ENCODE measurements around the gene GLB1L3.
A peak's percentile ranks its signal among the peaks of the same experiment; 100 is the strongest.
"Not testable (repeated sequence)": the region's sequence is repeated elsewhere in the genome, so short reads cannot be mapped to it uniquely, and the experiment has no call there.

Gene GLB1L3

DNA sequence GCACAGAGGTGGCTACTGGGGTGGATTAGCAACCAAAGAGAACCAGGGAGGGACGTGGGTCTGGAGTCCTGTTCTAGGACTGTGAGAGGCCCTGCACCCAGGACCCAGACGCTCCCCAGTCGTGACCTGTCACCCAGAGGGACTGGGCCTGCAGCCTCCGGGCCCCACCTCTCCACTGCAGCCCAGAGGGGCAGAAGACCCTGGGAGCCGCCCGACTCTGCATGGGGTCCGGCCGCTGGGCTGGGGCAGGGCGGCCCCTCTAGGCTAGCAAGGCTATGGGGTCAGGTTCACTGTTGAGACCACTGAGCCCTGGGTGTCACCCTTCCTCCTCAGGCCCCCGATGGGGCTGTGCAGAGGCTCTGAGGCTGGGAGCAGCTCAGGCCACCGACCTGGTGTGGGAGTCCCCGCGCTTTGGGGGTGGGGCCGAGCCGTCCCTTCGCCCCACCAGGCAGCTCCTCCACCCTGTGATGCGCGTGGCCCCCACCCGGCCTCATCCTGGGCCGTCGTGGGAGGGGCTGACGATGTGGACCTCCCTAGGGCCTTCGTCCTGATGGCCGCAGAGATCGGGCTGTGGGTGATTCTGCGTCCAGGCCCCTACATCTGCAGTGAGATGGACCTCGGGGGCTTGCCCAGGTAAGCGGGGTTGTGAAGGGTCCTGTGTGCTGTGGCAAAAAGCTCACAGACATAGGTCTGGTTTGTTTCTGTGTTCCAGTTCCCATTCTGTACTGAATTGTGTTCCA lies 68.5 kb downstream of the GLB1L3 start:
- not testable (repeated sequence) for DNase-seq (ENCODE audit: low read depth in 2 of 2)

GRCh38 chr11:134345237-134345550 lies 69.0 kb downstream of the GLB1L3 start:
- DNase-seq (ENCODE audit: low read depth in 2 of 2) = no peak

DNA sequence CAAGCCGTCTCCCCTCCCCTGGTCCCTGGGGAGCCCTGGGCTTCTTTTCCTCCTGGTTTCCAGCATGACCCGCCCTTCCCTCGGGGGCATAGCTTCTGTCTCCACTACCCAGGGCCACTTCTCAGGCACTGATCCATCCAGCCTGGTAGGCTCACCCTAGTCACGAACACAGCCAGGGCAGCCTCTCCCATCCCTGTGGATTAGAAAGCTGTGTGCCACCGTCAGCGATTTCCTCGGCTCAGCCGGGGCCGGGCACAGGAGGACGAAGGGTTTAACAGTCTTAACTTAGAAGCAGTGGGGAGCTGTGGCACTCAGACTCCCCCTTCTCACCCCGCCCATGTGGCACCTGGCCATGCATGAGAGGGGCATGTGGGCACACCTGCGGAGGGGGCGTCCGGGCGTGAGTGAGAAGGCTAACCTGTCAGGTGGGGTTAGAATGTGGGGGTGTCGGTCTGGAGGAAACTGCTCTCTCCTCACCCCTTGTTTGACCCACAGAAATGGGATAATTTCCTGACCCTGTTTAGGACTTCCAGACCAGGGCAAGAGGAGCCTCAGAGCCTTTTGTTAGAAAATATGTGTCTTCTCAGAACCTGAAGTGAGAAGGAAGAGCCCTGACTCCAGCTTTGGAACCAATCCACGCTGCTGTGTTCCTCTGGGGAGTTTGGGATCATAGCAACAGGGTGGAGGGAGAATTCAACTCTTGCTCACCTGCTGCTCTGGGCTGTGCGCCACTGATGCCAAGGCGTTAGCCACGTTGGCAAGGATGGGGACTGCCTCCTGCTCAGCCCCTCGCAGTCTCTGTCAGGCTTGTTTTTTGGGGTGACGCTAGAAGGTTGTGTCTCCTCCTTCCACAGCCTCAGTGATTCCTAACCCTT lies 70.2 kb downstream of the GLB1L3 start:
- DNase-seq (ENCODE audit: low read depth in 2 of 2) = no peak

- DNase-seq (ENCODE audit: low read depth in 2 of 2) = no peak
Observed at GRCh38 chr11:134346976-134347350, 70.8 kb downstream of the GLB1L3 start.

DNA sequence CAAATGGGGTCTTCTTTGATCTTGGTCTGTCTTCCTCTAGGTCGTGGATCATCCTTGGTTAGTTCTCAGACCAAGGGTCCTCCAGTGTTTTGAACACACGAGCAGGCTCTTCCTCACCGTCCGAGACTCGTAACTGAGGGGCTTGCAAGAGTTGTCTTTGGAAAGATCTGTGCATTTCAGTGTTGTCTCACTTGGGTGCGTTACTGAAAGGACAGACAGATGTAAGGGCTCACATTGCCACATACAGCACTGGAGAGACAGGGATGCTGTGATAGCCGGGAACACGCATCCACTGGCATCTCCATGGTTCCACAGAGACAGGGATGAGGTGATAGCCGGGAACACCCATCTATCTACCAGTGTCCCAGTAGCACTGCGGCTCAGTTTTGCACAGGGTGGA lies 71.3 kb downstream of the GLB1L3 start:
- no peak for DNase-seq (ENCODE audit: low read depth in 2 of 2)

DNA sequence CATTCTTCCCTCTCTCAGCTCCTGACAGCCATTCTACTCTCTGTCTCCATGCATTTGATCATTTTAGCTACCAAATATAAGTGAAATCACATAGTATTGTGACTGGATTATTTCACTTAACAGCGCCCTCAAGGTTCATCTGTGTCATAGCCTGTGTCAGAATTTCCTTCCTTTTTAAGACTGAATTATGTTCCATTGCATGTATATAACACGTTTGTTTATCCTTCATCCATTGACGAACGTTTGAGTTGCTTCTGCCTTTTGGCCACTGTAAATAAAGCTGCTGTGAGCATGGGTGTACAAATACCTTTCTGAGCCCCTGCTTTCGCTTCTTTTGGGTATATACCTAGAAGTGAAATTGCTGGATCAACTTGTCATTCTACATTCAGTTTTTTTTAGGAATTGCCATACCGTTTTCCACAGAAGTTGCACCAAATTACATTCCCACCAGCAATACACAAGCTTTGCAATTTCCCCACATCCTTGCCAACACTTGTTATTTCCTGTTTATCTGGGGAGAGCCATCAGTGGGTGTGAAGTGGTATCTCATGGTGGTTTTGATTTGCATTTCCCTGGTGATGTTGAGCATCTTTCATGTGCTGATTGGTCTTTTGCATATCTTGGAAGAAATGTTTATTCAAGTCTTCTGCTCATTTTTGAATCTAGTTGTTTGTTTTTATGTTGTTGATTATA lies 73.1 kb downstream of the GLB1L3 start:
- no peak for DNase-seq (ENCODE audit: low read depth in 2 of 2)

DNA sequence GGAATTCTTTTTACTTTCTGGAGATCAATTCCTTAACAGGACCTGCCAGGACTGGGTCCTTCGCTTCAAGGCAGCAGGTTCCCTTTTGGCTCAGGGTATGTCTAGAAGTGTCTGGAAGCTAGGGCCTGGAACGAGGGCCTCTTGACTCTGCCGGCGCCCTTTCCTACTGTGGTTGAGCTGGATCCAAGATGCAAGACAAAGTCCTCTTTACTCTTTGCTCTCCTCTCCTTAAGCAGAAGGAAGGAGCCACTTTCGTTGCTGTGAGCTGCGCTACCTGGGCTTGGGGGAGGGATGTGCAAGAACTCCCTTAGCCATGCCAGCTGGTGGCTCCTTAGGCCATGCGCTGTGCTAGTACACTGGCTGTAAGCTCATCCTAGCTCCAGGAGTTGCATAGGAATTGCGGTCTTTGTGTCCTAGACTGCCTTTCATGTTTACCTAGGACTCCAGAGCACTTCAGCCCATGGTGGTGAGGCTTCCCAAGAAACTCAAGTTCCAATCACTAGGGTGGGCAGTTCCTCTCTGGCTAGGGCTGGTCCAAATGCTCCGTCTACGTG lies 73.7 kb downstream of the GLB1L3 start:
- DNase-seq (ENCODE audit: low read depth in 2 of 2) = no peak

- no peak for DNase-seq (ENCODE audit: low read depth in 2 of 2)
Observed at GRCh38 chr11:134350381-134350780, 74.2 kb downstream of the GLB1L3 start.

DNA sequence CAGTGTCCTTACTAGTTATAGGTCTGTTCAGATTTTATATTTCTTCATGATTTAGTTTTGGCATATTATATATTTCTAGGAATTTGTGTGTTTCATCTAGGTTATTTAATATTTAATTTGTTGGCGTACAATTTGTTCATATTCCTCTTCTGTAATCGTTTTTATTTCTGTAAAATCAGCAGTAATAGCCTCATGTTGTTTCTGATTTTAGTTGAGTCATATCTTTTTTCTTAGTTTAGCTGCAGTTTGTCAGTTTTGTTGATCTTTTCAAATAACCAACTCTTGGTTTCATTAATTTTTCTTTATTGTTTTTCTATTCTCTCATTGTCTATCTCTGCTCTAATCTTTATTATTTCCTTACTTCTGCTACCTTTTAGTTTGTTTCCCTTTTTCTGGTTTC lies 75.9 kb downstream of the GLB1L3 start:
- DNase-seq (ENCODE audit: low read depth in 2 of 2) = no peak

GRCh38 chr11:134355136-134355535 lies 79.0 kb downstream of the GLB1L3 start:
- DNase-seq (ENCODE audit: low read depth in 2 of 2) = no peak

GRCh38 chr11:134355656-134356055 lies 79.5 kb downstream of the GLB1L3 start:
- no peak for DNase-seq (ENCODE audit: low read depth in 2 of 2)

GRCh38 chr11:134356656-134357544 lies 80.7 kb downstream of the GLB1L3 start:
- DNase-seq (ENCODE audit: low read depth in 2 of 2) = no peak

DNA sequence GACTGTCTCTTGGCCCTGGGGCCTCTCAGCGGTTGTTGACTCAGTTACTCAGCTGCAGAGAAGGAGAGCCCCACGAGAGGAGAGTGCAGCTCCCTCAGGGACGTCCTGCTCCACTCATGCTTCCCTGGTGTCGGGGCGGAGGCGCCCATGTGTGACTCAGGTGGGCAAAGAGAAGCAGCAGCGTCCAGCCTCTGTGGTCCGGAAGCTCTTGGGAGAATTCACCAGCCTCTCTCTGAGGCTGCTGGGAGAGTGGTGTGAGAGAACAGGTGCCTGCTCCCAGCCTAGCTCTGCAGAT lies 81.3 kb downstream of the GLB1L3 start:
- DNase-seq (ENCODE audit: low read depth in 2 of 2) = no peak

GRCh38 chr11:134358165-134358855 lies 82.1 kb downstream of the GLB1L3 start:
- no peak for DNase-seq (ENCODE audit: low read depth in 2 of 2)

- no peak for DNase-seq (ENCODE audit: low read depth in 2 of 2)
Observed at GRCh38 chr11:134358856-134359490, 82.8 kb downstream of the GLB1L3 start.

DNA sequence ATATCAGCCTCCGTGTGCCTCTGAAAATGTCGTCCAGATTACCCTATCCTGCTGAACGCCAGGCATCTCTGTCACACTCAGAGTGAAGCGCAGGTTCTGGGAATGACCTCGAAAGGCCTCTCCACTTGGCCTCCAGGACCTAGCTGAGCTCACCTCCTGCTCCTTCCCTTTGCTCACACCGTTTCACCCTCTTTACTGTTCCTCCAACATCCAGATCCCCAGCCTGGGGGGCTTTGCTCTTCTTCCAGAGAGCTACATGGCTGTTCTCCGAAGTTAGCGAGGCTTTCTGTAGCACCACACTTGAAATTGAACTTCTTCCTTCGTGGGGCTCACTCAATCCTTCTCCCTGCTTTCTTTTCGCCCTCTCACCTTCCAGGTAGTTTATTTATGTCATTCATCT lies 83.5 kb downstream of the GLB1L3 start:
- no peak for DNase-seq (ENCODE audit: low read depth in 2 of 2)

DNA sequence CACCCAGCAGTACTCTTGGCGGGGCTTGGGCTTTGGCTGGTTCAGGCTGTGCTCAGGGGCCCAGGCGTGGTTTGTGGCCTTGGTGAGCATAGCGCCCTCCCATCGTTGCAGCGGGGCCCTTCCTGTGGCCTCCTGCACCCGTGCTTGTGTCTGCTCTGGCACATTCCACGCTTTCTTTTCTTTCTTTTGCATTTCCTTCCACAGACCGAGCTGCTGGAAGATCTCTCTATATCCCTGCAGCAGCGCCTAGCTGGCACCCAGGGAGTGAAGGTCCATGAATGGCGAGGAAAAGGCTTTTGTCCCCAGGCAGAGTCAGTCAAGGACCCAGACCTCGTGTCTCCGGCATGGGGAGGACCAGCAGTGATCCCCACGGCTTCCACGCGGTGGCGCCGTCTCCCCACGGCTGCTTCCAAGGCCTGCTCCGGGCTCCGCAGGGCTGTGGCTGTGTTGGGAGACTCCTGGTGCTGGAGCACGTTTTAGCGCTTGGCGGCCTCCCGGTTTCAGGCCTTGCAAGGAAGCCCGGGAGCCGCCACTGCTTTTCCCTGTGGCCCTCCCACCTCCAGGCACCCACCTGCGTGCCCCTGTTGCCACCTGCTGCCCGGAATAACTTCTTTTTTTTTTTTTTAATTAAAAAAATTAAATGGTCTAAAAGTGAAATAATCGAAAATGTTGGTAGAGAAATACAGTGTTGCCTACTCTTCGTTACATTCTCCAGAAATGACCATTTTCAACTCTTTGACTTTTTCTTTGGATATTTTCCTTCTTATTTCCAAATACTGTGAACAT lies 84.1 kb downstream of the GLB1L3 start:
- DNase-seq (ENCODE audit: low read depth in 2 of 2) = peak; percentile 57 to 64

DNA sequence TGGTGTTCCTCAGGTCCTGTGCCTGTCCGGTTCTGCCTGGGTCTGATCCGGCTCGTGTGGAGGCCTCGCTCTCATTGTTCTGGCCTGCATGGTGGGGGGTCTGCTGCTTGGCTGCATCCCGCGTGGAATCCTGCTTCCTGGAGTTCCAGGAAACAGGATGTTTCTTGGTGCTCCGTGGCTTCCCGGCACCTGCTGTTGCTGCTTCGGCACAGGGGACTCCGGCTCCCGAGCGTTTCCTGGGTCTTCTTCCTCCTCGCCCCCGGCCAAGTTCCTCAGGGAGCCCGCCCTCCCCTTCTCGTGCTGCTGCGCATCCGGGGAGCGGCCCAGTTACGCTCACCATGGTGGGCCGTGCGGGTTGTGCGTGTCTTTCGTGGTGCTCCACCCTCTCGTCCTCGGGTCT lies 85.5 kb downstream of the GLB1L3 start:
- DNase-seq (ENCODE audit: low read depth in 2 of 2) = no peak

- no peak for DNase-seq (ENCODE audit: low read depth in 2 of 2)
Observed at GRCh38 chr11:134362192-134362901, 86.2 kb downstream of the GLB1L3 start.

Measured in stimulated activated CD8-positive, alpha-beta memory T cell treated with anti-CD3 and anti-CD28 coated beads, Interleukin-15, amount 100 ng/mL, for 48 hours (primary cell).